Measurements from ENCODE around the gene TMEM127. TPM values are rescaled to one million over a fixed set of nuclear protein-coding genes. Genes with fewer than 3 reads are reported as not detected.

Gene TMEM127
- total and polyA plus RNA-seq, 3 donors from 2014 or later: 25.0 to 32.1 (median 29.2) TPM

DNA sequence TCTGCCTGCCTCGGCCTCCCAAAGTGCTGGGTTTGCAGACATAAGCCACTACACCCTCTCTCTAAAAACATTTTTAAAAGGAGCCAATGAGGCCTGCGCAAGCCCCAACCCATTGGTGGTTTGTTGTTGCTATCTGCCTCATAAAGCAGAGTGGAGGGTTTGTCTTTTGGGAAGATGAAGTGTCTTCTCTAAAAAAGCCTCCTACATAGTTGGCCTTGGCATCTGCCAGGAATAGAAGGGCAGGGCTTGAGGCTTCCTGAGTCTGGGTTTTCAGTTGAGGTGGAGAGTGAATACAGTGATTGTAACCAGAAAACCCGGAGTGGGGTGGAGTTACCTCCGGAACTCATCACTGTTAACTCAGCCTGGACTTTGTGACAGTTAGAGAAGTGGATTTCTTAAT, 51.2 kb downstream of the TMEM127 start:
- H3K4me1 ChIP-seq: peaks cover 6% of the 10 kb centered on the region
- no peak overlapping the region for H3K27ac ChIP-seq
- no peaks in the 10 kb centered on the region for H3K36me3 ChIP-seq (ENCODE audit: low read depth, missing control alignments)
- intact Hi-C loops (cut with DNase I; ENCODE audit: low total_unique reads): no loop called here
- H3K9me3 ChIP-seq: no peaks in the 10 kb centered on the region
- TF ChIP-seq POLR2A (IDR thresholded peaks at IDR 0.05) (no peak), CTCF (IDR thresholded peaks at IDR 0.05) (no peak)
- no peak for DNase-seq
- H3K27me3 ChIP-seq: no peaks in the 10 kb centered on the region
- WGBS, 2 donors: 69 to 93% methylated on average over 4 of the region's 4 CpGs
- no peak overlapping the region for H3K4me3 ChIP-seq

- H3K27ac ChIP-seq: no peak overlapping the region
- intact Hi-C loops (cut with DNase I; ENCODE audit: low total_unique reads): no loop called here
- no peaks in the 10 kb centered on the region for H3K9me3 ChIP-seq
- H3K4me3 ChIP-seq: no peak overlapping the region
- no peak for DNase-seq
- H3K36me3 ChIP-seq (ENCODE audit: low read depth, missing control alignments): no peaks in the 10 kb centered on the region
- H3K27me3 ChIP-seq: no peaks in the 10 kb centered on the region
- TF ChIP-seq CTCF (IDR thresholded peaks at IDR 0.05) (no peak), POLR2A (IDR thresholded peaks at IDR 0.05) (no peak)
- 89 to 94% methylated on average over 12 of the region's 12 CpGs for WGBS, 2 donors
- H3K4me1 ChIP-seq: peaks cover 10% of the 10 kb centered on the region
These were observed 52.4 kb downstream of the TMEM127 start for GRCh38 chr2:96213379-96213778.

- 88 to 93% methylated on average over 4 of the region's 4 CpGs for WGBS, 2 donors
- TF ChIP-seq POLR2A (IDR thresholded peaks at IDR 0.05): no peak
- TF ChIP-seq CTCF (IDR thresholded peaks at IDR 0.05): no peak
- Histone ChIP-seq H3K4me1 (peaks cover 10% of the 10 kb centered on the region), H3K27ac (no peak overlapping the region), H3K9me3 (no peaks in the 10 kb centered on the region), H3K4me3 (no peak overlapping the region), H3K27me3 (no peaks in the 10 kb centered on the region), H3K36me3 (ENCODE audit: low read depth, missing control alignments) (no peaks in the 10 kb centered on the region)
- intact Hi-C loops (cut with DNase I; ENCODE audit: low total_unique reads): no loop called here
- no peak for DNase-seq
These were observed 53.5 kb downstream of the TMEM127 start for GRCh38 chr2:96212339-96212738.

GRCh38 chr2:96209729-96210085, 56.1 kb downstream of the TMEM127 start:
- H3K4me1 ChIP-seq: peaks cover 24% of the 10 kb centered on the region
- intact Hi-C loops (cut with DNase I; ENCODE audit: low total_unique reads): no loop called here
- H3K36me3 ChIP-seq (ENCODE audit: low read depth, missing control alignments): no peaks in the 10 kb centered on the region
- WGBS, 2 donors: 72 to 87% methylated on average over 6 to 9 of the region's 9 CpGs
- no peak for DNase-seq
- peak overlapping the region; percentile 86 to 95 for H3K27ac ChIP-seq
- H3K4me3 ChIP-seq: no peak overlapping the region
- H3K27me3 ChIP-seq: no peaks in the 10 kb centered on the region
- H3K9me3 ChIP-seq: no peaks in the 10 kb centered on the region
- TF ChIP-seq CTCF (IDR thresholded peaks at IDR 0.05): no peak
- no peak for TF ChIP-seq POLR2A (IDR thresholded peaks at IDR 0.05)

DNA sequence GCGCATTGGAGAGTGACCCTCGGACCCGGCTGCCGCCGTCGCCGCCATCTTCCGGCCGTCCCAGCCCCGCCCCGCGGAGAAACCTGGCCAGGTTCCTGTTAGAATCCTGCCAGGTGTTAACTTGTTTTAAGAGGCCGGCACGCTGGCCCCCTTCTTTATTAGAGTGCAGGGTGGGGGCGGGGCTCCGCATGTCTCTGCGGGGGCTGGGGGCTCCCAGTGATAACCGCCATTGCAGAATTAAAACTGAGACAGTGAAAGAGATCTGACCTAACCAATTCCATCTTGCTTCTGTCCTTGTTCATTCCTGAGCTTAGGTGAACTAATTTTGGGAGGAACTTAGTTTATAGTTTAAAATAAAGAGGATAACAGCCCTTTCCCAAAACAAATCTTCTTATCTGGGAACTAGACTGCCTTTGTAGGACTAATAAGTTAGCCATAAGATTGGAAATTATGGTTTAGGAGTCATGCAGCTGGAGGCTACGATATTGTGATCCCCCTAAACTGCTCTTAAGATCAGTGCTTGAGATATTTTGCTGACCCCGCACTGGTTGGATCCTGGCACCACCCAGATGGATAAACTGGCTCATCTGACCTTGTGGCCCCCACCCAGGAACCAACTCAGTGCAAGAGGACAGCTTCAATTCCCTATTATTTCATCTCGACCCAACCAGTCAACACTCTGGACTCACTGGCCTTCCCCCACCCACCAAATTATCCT, 56.6 kb downstream of the TMEM127 start:
- Histone ChIP-seq H3K27me3 (no peaks in the 10 kb centered on the region), H3K4me3 (peak overlapping the region; percentile 91 to 99), H3K36me3 (ENCODE audit: low read depth, missing control alignments) (no peaks in the 10 kb centered on the region), H3K4me1 (peaks cover 30% of the 10 kb centered on the region), H3K9me3 (no peaks in the 10 kb centered on the region), H3K27ac (peak overlapping the region; percentile 86 to 95)
- no peak for TF ChIP-seq CTCF (IDR thresholded peaks at IDR 0.05)
- no peak for TF ChIP-seq POLR2A (IDR thresholded peaks at IDR 0.05)
- no peak for DNase-seq
- 4 to 6% methylated on average over 15 to 21 of the region's 21 CpGs for WGBS, 2 donors
- intact Hi-C loops (cut with DNase I; ENCODE audit: low total_unique reads): no loop called here
